HepG2 (cell line): Measurements from ENCODE around the gene MME. TPM values are rescaled to one million over a fixed set of nuclear protein-coding genes. Genes with fewer than 3 reads are reported as not detected.

Experiments used
- ATAC-seq: fragments of 200-7000 bp; cut with Tn5 transposase; 3 replicates; pipeline ENCODE4 v1.9.1; 2020; ENCODE audit warnings: mild to moderate bottlenecking, moderate library complexity
- BruUV-seq: library from RNA; stranded (reverse); fragments of 400-500 nt; replicated peaks from 2 replicates; lab custom pipeline; 2021; lab: Mats Ljungman, UMichigan
- CTCF ChIA-PET: fragments of 300-600 bp; formaldehyde crosslinking; extraction: SDS; loops from one replicate; lab custom pipeline; 2021; ENCODE audit warnings: low total read pairs, inconsistent platforms, low intra/inter-chr PET ratio; lab: Yijun Ruan, JAX
- POLR2A ChIA-PET: fragments of 350-600 bp; sonication (Branson Sonifier 250); formaldehyde crosslinking; loops from one replicate; lab custom pipeline; 2020; ENCODE audit warnings: antibody characterized with exemption, inconsistent platforms; lab: Yijun Ruan, JAX
- DNase-seq: peaks from one replicate; pipeline ENCODE4 v3.0.0-alpha.2; 2015; ENCODE audit warnings: low spot score
- FAIRE-seq: peaks from 3 replicates; lab custom pipeline; 2011; peaks lifted over from hg19 to GRCh38; lab: Jason Lieb, UNC
- H2AFZ ChIP-seq: one replicate; pipeline ENCODE4 v1.6.1; 2011; ENCODE audit warnings: low read length, inconsistent platforms
- H3K27ac ChIP-seq: fragments of 300-600 bp; 3 replicates; pipeline ENCODE4 v1.8.0; 2011; ENCODE audit warnings: mixed run types, mild to moderate bottlenecking, mixed read lengths, low read length, inconsistent platforms; ENCODE audit not compliant: insufficient read depth; ENCODE audit errors: extremely low read length
- H3K27me3 ChIP-seq, 2 experiments: fragments of 200-600 bp in 1 of 2; 2 replicates in 1 of 2; 3 replicates in 1 of 2; pipeline versions ENCODE4 v1.6.0 to v1.8.0; 2011; ENCODE audit warnings: low read length in 2 of 2, mild to moderate bottlenecking in 2 of 2, moderate library complexity in 2 of 2, inconsistent platforms in 1 of 2; ENCODE audit not compliant: insufficient read depth in 2 of 2, control insufficient read depth in 1 of 2
- H3K36me3 ChIP-seq, 2 experiments: fragments of 200-600 bp in 1 of 2; replicated peaks in 1 of 2; 2 replicates in 1 of 2; 3 replicates in 1 of 2; pipeline versions ENCODE4 v1.5.1 to v1.8.0; 2011; ENCODE audit warnings: low read length in 2 of 2, inconsistent platforms in 1 of 2; ENCODE audit not compliant: insufficient read depth in 2 of 2, control insufficient read depth in 1 of 2
- H3K4me1 ChIP-seq: 2 replicates; pipeline ENCODE4 v1.5.1; 2012; ENCODE audit warnings: low read length, inconsistent platforms; ENCODE audit not compliant: insufficient read depth
- H3K4me2 ChIP-seq: 2 replicates; pipeline ENCODE4 v1.6.0; 2011; ENCODE audit warnings: low read depth, low read length, inconsistent platforms
- H3K4me3 ChIP-seq, 3 experiments: fragments of 200-600 bp in 1 of 3; sonication (generic), shearing (Covaris generic) in 1 of 3; replicated peaks in 1 of 3; 2 replicates each; pipeline ENCODE4 v1.5.1; 2011 to 2016; ENCODE audit warnings: low read length in 3 of 3, inconsistent platforms in 2 of 3, low read depth in 2 of 3, mild to moderate bottlenecking in 2 of 3, control low read depth in 1 of 3, mixed read lengths in 1 of 3; ENCODE audit not compliant: insufficient read depth in 1 of 3
- H3K79me2 ChIP-seq: one replicate; pipeline ENCODE4 v1.6.1; 2011; ENCODE audit warnings: low read length, inconsistent platforms; ENCODE audit not compliant: insufficient read depth
- H3K9ac ChIP-seq: 2 replicates; pipeline ENCODE4 v1.6.0; 2011; ENCODE audit warnings: mild to moderate bottlenecking, low read depth, low read length, inconsistent platforms; ENCODE audit not compliant: insufficient read depth
- H3K9me3 ChIP-seq: 2 replicates; pipeline ENCODE4 v1.5.1; 2012; ENCODE audit warnings: mild to moderate bottlenecking, low read length
- H4K20me1 ChIP-seq: 2 replicates; pipeline ENCODE4 v1.6.0; 2011; ENCODE audit warnings: inconsistent platforms, mild to moderate bottlenecking, low read length, moderate library complexity; ENCODE audit not compliant: insufficient read depth
- CHD4 ChIP-seq: fragments of 200-600 bp; sonication (generic); IDR thresholded peaks from 2 replicates; pipeline ENCODE4 v1.7.0; 2017; ENCODE audit warnings: mild to moderate bottlenecking, low read length, borderline replicate concordance
- ETV6 ChIP-seq: sonication (generic); formaldehyde crosslinking; conservative IDR thresholded peaks from 2 replicates; pipeline ENCODE4 v1.4.0; 2020; ENCODE audit warnings: missing genetic modification reagents
- GATAD1 ChIP-seq: IDR thresholded peaks from 2 replicates; pipeline ENCODE4 v1.6.1; 2016; ENCODE audit warnings: missing genetic modification reagents, missing compliant biosample characterization
- JUNB ChIP-seq: sonication (generic); formaldehyde crosslinking; IDR thresholded peaks from 2 replicates; pipeline ENCODE4 v1.8.0; 2022; ENCODE audit warnings: missing genetic modification reagents, mild to moderate bottlenecking, borderline replicate concordance
- KDM5B ChIP-seq: sonication (generic); formaldehyde crosslinking; IDR thresholded peaks from 2 replicates; pipeline ENCODE4 v1.4.0; 2020; ENCODE audit warnings: missing genetic modification reagents, mild to moderate bottlenecking, borderline replicate concordance
- NFATC3 ChIP-seq: sonication (generic); formaldehyde crosslinking; IDR thresholded peaks from 2 replicates; pipeline ENCODE4 v1.5.1; 2020; ENCODE audit warnings: mild to moderate bottlenecking, missing genetic modification reagents
- PHF8 ChIP-seq: sonication (generic); formaldehyde crosslinking; IDR thresholded peaks from 2 replicates; pipeline ENCODE4 v1.5.0; 2020; ENCODE audit warnings: missing genetic modification reagents
- SUZ12 ChIP-seq: fragments of 150-350 bp; IDR thresholded peaks from 2 replicates; pipeline ENCODE4 v1.6.1; 2014; ENCODE audit warnings: low read depth, low read length
- ZFP90 ChIP-seq: sonication (generic); formaldehyde crosslinking; IDR thresholded peaks from 2 replicates; pipeline ENCODE4 v1.8.0; 2022; ENCODE audit warnings: missing genetic modification reagents, mild to moderate bottlenecking, inconsistent platforms, borderline replicate concordance
- ZNF703 ChIP-seq: sonication (generic); formaldehyde crosslinking; IDR thresholded peaks from 2 replicates; pipeline ENCODE4 v1.5.1; 2020; ENCODE audit warnings: missing genetic modification reagents, mild to moderate bottlenecking, moderate library complexity, borderline replicate concordance
- WGBS: methylation state at CpG from one replicate; pipeline ENCODE4 v1.1.6; 2017; ENCODE audit warnings: low lambda C conversion rate; 5-methylcytosine and 5-hydroxymethylcytosine counted together
- in situ Hi-C: cut with HindIII; loops from 2 replicates; pipeline ENCODE4 v1.10.0; 2017; ENCODE audit warnings: low pct_unique_long_range_greater_than_20kb; ENCODE audit not compliant: extremely low pct_ligation_motif_present
- intact Hi-C: fragments of 100-400 bp; cut with micrococcal nuclease; formaldehyde crosslinking; loops from one replicate; pipeline ENCODE4 v1.10.0; 2022; ENCODE audit not compliant: unreplicated experiment
- polyA plus RNA-seq, 8 experiments: library from polyadenylated mRNA; depleted of rRNA in 3 of 8; stranded (reverse) in 7 of 8; unstranded in 1 of 8; fragments of >200 nt; fragmentation: Illumina TruSeq in 4 of 8; extraction: Trizol in 4 of 8; gene quantifications; 2 replicates each; pipeline versions ENCODE4 v1.2.1 to v1.2.3, GENCODE V29; 2011 to 2016; ENCODE audit warnings: low read depth in 4 of 8, missing spikeins in 1 of 8, mixed read lengths in 1 of 8; ENCODE audit not compliant: insufficient read depth in 1 of 8
- total RNA-seq, 5 experiments: library from RNA; depleted of rRNA; stranded (reverse); fragments of >200 nt; fragmentation: Illumina TruSeq; extraction: Trizol; gene quantifications; 2 replicates each; pipeline ENCODE4 v1.2.3, GENCODE V29; 2016; ENCODE audit warnings: low read depth in 1 of 5
- TF ChIP-seq, protein P1 (sequence below): sonication (generic); formaldehyde crosslinking; IDR thresholded peaks from 2 replicates; pipeline ENCODE4 v1.4.0; 2020; ENCODE audit warnings: missing genetic modification reagents
- TF ChIP-seq, protein P2 (sequence below): sonication (generic); formaldehyde crosslinking; conservative IDR thresholded peaks from 2 replicates; pipeline ENCODE4 v1.8.0; 2022; ENCODE audit warnings: missing genetic modification reagents
- TF ChIP-seq, protein P3 (sequence below): IDR thresholded peaks from 2 replicates; pipeline ENCODE4 v1.6.1; 2016; ENCODE audit warnings: low read depth
- TF ChIP-seq, protein P4 (sequence below): sonication (generic); formaldehyde crosslinking; IDR thresholded peaks from 2 replicates; pipeline ENCODE4 v1.4.0; 2020; ENCODE audit warnings: missing genetic modification reagents

MME gene
- total and polyA plus RNA-seq, 2 of the 13 experiments (the other 11 are each of a cell fraction or from before 2014, with no cell fraction given) = not detected

DNA sequence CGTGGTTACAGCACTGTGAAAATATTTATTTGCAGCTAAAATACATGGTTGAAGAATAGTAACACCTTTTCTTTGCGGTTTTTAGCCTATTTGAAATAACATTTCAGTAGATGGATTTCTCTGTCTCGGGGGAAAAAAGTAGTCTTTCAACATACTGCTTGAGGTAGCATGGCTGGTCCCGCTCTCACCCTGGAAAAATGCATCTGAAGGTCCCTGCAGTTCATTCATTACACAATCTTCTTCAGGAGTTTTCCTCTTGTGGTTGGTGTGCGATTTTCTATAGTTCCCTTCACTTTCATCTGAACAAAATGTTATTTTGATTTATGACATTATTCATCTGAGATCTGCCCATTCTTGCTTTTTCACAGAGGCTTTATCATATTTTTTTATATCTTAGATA is 137.5 kb downstream of the MME start (continued):
- TF ChIP-seq, protein P1, sequence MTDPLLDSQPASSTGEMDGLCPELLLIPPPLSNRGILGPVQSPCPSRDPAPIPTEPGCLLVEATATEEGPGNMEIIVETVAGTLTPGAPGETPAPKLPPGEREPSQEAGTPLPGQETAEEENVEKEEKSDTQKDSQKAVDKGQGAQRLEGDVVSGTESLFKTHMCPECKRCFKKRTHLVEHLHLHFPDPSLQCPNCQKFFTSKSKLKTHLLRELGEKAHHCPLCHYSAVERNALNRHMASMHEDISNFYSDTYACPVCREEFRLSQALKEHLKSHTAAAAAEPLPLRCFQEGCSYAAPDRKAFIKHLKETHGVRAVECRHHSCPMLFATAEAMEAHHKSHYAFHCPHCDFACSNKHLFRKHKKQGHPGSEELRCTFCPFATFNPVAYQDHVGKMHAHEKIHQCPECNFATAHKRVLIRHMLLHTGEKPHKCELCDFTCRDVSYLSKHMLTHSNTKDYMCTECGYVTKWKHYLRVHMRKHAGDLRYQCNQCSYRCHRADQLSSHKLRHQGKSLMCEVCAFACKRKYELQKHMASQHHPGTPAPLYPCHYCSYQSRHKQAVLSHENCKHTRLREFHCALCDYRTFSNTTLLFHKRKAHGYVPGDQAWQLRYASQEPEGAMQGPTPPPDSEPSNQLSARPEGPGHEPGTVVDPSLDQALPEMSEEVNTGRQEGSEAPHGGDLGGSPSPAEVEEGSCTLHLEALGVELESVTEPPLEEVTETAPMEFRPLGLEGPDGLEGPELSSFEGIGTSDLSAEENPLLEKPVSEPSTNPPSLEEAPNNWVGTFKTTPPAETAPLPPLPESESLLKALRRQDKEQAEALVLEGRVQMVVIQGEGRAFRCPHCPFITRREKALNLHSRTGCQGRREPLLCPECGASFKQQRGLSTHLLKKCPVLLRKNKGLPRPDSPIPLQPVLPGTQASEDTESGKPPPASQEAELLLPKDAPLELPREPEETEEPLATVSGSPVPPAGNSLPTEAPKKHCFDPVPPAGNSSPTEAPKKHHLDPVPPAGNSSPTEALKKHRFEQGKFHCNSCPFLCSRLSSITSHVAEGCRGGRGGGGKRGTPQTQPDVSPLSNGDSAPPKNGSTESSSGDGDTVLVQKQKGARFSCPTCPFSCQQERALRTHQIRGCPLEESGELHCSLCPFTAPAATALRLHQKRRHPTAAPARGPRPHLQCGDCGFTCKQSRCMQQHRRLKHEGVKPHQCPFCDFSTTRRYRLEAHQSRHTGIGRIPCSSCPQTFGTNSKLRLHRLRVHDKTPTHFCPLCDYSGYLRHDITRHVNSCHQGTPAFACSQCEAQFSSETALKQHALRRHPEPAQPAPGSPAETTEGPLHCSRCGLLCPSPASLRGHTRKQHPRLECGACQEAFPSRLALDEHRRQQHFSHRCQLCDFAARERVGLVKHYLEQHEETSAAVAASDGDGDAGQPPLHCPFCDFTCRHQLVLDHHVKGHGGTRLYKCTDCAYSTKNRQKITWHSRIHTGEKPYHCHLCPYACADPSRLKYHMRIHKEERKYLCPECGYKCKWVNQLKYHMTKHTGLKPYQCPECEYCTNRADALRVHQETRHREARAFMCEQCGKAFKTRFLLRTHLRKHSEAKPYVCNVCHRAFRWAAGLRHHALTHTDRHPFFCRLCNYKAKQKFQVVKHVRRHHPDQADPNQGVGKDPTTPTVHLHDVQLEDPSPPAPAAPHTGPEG (CRISPR knock-in tag) = no peak
- TF ChIP-seq ZNF703 (CRISPR knock-in tag) (no peak), CHD4 (no peak), SUZ12 (no peak)
- TF ChIP-seq, protein P2, sequence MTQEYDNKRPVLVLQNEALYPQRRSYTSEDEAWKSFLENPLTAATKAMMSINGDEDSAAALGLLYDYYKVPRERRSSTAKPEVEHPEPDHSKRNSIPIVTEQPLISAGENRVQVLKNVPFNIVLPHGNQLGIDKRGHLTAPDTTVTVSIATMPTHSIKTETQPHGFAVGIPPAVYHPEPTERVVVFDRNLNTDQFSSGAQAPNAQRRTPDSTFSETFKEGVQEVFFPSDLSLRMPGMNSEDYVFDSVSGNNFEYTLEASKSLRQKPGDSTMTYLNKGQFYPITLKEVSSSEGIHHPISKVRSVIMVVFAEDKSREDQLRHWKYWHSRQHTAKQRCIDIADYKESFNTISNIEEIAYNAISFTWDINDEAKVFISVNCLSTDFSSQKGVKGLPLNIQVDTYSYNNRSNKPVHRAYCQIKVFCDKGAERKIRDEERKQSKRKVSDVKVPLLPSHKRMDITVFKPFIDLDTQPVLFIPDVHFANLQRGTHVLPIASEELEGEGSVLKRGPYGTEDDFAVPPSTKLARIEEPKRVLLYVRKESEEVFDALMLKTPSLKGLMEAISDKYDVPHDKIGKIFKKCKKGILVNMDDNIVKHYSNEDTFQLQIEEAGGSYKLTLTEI = no peak

DNA sequence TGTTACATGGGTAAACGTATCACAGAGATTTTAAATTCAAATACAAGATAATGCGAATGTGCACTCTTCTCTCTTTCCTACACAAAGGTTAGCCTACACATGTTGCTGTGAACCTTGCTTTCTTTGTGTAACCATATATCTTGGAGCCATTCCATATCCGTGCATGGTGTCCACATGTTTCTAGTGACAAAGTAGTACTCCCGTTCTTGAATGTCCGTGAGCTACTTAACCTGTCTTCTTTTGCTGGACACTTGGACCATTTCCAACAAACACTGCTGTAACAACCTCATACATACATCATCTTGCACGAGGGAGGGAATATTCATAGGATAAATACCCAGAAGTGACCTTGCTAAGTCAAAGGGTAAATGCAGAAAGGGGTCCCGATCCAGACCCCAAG is 138.3 kb downstream of the MME start:
- ATAC-seq = no peak
- TF ChIP-seq ETV6 (CRISPR knock-in tag) = no peak
- no peak for TF ChIP-seq ZFP90 (CRISPR knock-in tag)
- TF ChIP-seq GATAD1 (CRISPR knock-in tag) = no peak
- no peak for TF ChIP-seq JUNB (CRISPR knock-in tag)
- TF ChIP-seq KDM5B (CRISPR knock-in tag) = no peak
- TF ChIP-seq PHF8 = no peak
- TF ChIP-seq, protein P3, sequence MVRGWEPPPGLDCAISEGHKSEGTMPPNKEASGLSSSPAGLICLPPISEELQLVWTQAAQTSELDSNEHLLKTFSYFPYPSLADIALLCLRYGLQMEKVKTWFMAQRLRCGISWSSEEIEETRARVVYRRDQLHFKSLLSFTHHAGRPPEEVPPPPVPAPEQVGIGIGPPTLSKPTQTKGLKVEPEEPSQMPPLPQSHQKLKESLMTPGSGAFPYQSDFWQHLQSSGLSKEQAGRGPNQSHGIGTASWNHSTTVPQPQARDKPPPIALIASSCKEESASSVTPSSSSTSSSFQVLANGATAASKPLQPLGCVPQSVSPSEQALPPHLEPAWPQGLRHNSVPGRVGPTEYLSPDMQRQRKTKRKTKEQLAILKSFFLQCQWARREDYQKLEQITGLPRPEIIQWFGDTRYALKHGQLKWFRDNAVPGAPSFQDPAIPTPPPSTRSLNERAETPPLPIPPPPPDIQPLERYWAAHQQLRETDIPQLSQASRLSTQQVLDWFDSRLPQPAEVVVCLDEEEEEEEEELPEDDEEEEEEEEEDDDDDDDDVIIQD (CRISPR knock-in tag) = no peak
- TF ChIP-seq, protein P4, sequence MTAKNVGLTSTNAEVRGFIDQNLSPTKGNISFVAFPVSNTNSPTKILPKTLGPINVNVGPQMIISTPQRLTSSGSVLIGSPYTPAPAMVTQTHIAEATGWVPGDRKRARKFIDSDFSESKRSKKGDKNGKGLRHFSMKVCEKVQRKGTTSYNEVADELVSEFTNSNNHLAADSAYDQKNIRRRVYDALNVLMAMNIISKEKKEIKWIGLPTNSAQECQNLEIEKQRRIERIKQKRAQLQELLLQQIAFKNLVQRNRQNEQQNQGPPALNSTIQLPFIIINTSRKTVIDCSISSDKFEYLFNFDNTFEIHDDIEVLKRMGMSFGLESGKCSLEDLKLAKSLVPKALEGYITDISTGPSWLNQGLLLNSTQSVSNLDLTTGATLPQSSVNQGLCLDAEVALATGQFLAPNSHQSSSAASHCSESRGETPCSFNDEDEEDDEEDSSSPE = no peak
- TF ChIP-seq NFATC3 = no peak

More for the DNA sequence above, 138.3 kb downstream of the MME start:
- no peaks in the 10 kb centered on the region for H4K20me1 ChIP-seq
- intact Hi-C loops = no loop called here
- WGBS = 32% methylated on average over 7 of the region's 7 CpGs
- DNase-seq (no peak), FAIRE-seq (no peak)
- H2AFZ ChIP-seq = no peak overlapping the region
- ChIA-PET CTCF (no interaction called here), POLR2A (no interaction called here)
- H3K9ac ChIP-seq = no peak overlapping the region
- H3K27me3 ChIP-seq = no peaks in the 10 kb centered on the region
- no peaks in the 10 kb centered on the region for H3K4me1 ChIP-seq
- no peaks in the 10 kb centered on the region for H3K9me3 ChIP-seq
- H3K27ac ChIP-seq = no peak overlapping the region
- in situ Hi-C loops = no loop called here
- H3K4me3 ChIP-seq = no peak overlapping the region
- H3K79me2 ChIP-seq = no peaks in the 10 kb centered on the region
- no peaks in the 10 kb centered on the region for H3K36me3 ChIP-seq
- H3K4me2 ChIP-seq = no peak overlapping the region
- BruUV-seq = no TSS peak
